8988T (cell line): Measurements from ENCODE around the gene HOXD11.

ENCODE experiments used
- DNase-seq: peaks from one replicate; pipeline ENCODE4 v3.0.0; 2011

HOXD11 gene

GRCh38 chr2:176151442-176152287 lies 44.6 kb downstream of the HOXD11 start, which contains the start of gene HOXD4:
TSS of gene HOXD4 (plus strand) at chr2:176151550. CDS start at chr2:176151634, 84 bp downstream.
- DNase-seq, result no peak

GRCh38 chr2:176152350-176153181 lies 45.5 kb downstream of the HOXD11 start:
- DNase-seq, result no peak

- DNase-seq, result no peak
These were observed 47.6 kb downstream of the HOXD11 start for GRCh38 chr2:176154576-176155252.

- no peak for DNase-seq
These were observed 48.4 kb downstream of the HOXD11 start for GRCh38 chr2:176155356-176156044.

- no peak for DNase-seq
These were observed 49.3 kb downstream of the HOXD11 start for GRCh38 chr2:176156301-176156806.

- DNase-seq, result no peak
These were observed 49.9 kb downstream of the HOXD11 start, which contains the start of gene HOXD3 for GRCh38 chr2:176156807-176157498. TSS of gene HOXD3 (plus strand) at chr2:176157307. CDS start at chr2:176169115, 11,808 bp downstream.

GRCh38 chr2:176157499-176158185 lies 50.6 kb downstream of the HOXD11 start:
- DNase-seq, result no peak

- no peak for DNase-seq
These were observed 51.1 kb downstream of the HOXD11 start for GRCh38 chr2:176158186-176158591.

GRCh38 chr2:176158855-176159662 lies 52.0 kb downstream of the HOXD11 start:
- DNase-seq, result no peak
